AML-193 (cell line): ENCODE data around the gene LRPAP1.
A peak's percentile ranks its signal among the peaks of the same experiment; 100 is the strongest.

ENCODE experiments used
- DNase-seq, 2 experiments: peaks; one replicate each; lab custom pipeline; 2025; lab: John Stamatoyannopoulos, UW

The LRPAP1 gene

DNA sequence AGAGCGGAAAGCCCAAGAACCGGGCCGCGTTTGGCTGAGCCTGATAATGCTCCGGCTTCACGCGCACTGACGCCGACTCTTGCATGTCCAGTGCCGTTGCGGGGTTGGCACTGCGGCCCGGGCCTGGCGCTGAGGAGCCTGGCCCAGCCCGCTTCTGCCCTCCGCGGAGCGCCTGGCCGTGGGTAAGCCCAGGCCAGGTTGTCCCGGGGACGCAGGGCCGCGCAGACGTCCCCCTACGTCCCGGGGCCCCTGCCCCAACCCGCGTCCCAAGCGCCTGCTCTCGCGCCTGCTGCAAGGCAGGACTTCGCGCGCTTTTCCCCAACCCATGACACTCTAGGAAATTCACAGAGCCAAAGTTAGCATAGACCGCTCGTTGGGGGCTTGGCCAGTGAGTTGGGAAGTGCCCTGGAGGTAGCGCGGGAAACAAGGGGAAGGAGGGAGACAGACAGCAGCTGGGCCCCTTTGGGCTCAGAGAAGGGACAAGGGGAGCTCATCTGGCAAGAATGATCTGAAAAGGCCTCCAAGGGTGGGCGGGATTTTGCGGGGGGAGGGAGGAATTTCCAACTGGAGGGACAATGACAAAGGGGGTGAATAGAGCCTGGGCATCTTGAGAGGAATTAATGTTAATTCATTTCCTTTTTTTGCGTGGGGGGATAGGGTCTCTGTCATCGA is 665 bp upstream of the LRPAP1 start:
- DNase-seq, result no peak

- DNase-seq, result no peak
These were observed 824 bp downstream of the LRPAP1 start for GRCh38 chr4:3531318-3531878.

- DNase-seq, result peak; percentile 24 to 31
These were observed 1.5 kb downstream of the LRPAP1 start for GRCh38 chr4:3530663-3531254.

- no peak for DNase-seq
These were observed 2.2 kb downstream of the LRPAP1 start for GRCh38 chr4:3530051-3530450.

GRCh38 chr4:3529363-3529762 is 2.9 kb downstream of the LRPAP1 start:
- peak; percentile 92 to 94 for DNase-seq

- no peak for DNase-seq
These were observed 4.0 kb downstream of the LRPAP1 start for GRCh38 chr4:3527914-3528876.

DNA sequence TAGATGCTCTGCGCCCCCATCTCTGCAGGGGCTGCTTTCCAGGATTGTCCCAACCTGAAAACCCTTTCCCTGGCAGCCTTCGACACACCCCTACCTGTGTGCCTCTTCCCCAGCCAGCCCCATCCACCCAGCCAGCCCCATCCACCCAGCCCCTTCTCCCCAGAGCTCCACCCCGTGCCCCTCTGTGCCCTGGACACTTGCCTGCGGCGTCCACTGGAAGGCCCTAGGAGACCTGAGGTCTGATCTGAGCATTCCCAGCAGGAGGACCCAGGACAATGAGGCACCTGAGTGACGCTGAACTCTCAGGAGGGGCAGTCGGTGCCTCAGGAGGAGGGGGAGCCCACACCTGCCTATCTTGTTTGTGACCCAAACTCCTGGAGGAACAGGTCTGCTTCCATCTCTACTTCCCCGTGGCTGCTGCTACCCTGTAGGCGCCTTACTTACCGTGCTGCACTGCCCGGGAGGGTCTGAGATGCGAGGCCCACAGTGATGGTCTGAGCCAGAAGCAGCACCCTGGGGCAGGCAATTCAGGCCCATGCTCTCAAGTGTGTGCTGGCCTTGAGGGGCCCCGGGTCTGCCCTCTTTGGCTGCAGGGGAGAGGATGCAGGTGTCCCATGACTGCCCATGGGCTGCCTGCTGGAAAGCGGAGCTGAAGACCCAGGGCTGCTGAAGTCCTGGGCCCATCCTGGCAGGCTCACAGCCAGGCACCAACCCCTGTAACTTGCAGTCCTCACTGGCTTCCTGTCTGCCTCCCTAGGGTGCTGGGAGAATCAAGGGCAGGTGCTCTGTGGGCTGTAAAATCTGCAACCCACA is 4.9 kb downstream of the LRPAP1 start:
- DNase-seq, result no peak

GRCh38 chr4:3526456-3526855 is 5.8 kb downstream of the LRPAP1 start:
- DNase-seq, result no peak

DNA sequence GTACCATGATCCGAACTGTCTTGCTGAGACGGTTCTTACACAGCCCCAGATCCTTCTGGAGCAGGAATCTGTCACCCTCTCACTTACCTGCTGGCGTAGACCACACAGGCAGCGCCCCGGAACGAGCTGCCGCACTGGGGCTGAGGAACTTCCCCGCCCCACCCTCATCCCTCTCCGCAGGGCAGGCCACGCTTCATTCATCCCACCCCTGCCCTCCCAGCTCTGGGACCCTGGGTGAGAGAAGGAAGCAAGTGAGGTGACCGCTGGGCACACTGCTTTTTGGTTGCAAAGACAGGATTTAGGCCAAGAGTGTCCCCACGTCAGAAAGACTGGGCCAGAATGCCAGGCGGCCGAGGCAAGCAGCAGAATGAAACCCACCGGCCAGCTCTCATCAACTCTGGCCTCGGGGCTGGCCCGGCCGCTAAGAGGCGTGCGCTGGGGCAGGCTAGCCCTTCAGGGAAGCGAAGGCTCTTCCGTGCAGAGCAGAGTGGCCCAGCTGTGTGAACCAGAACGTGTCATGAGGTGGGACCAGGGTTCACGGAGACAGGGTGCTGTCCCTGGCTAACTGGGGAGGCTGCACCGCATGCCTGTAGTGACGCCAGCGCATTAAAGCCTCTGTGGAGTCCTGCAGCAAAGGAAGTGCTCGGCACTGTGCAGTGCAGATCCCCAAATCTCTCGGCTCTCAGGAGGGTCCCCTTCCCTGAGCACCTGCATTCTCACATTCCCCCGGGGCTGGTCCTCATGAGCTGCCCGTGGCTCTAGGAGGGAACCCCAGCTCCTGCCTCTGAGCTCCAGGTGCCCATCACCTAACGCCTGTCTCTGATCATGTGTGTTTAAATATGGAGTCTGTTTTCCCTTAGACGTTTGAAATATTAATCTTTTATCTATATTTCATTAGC is 6.4 kb downstream of the LRPAP1 start:
- no peak for DNase-seq

GRCh38 chr4:3524920-3525319 is 7.3 kb downstream of the LRPAP1 start:
- DNase-seq, result no peak

DNA sequence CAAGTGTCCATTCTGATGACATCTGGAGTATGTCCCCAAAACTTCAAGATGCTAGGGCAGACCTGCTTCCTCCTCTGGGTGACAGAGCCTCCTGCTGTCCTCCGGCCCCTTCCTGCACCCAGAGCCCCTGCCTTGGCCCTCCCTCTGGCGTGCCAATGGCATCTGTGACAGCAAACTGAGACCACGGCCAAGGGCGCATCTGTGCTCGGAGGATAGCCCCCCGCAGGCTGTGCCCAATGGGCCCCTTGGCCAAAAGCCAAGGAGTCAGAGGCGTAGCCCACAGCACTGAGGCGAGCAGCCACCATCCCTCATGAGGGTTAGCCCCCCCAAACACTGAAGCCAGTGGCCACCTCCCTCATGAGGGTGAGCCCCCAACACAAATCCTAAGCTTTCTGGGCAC is 7.9 kb downstream of the LRPAP1 start:
- DNase-seq, result no peak

DNA sequence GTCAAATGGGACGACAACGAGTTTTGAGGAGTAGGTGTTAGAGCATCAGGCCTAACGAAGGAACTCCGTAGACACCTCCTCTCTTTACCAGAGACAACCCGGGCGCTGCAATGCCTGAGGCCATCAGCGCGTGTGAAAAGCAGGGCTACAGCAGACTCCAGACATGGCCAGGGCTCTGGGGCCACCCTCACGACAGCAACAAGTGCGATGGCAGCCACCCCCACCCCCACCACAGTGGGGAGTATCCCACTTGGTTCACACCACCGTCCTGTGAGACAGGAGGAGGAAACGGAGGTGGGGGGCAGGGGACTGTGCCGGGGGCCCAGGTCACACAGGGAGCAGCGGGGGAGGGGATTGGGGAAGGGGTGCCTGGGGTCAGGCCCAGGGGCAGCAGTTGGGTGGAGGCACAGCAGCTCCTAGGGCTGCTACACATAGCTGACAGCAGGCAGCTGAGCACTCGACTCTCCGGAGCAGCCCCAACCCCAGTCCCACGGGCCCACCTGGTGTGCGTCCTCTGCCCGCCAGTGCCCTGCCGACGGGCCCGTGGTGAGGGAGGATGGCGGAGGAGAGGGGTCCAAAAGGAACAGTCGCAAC is 8.5 kb downstream of the LRPAP1 start:
- DNase-seq, result no peak

GRCh38 chr4:3523146-3523627 is 9.0 kb downstream of the LRPAP1 start:
- DNase-seq, result no peak

DNA sequence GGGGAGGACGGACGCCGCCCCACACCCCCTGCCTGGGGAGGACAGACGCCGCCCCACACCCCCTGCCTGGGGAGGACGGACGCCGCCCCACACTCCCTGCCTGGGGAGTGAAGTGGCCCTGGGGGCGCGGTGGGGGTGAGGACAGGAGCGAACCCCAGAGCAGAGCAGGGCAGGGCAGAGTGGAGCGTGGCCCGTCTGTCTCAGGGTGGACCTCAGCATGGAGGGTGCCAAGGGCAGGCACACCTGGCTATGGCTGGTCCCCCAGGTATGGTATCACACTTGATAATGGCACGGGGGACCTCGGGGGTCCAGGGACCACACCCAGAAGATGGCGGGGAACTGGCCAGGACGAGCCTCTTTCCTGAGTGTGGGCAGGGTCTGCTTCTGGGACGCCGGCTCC is 9.6 kb downstream of the LRPAP1 start:
- DNase-seq, result no peak

- no peak for DNase-seq
These were observed 9.9 kb downstream of the LRPAP1 start for GRCh38 chr4:3522326-3522640.

- no peak for DNase-seq
These were observed 10.4 kb downstream of the LRPAP1 start for GRCh38 chr4:3521621-3522325.

GRCh38 chr4:3520796-3521600 is 11.2 kb downstream of the LRPAP1 start:
- DNase-seq, result no peak

DNA sequence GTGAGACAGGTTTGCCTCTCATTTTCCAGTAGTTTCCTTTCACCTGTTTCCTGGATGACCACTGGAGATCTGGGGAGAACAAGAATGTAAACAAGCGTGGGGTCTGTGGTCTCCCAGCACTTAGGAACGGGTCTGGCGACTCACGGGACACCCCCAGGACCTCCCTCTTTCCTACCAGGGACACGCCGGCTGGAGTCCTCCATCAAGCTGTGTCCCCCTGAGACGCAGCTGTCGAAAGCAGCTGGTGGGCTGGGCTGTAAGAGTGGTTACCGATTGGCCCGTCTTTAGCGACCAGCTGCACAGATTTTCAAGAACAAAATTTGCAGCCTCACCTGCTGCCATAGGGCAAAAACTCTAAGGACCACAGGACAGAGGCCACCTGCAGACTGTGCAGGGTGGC is 11.9 kb downstream of the LRPAP1 start:
- DNase-seq, result no peak
